Measurements from ENCODE around the gene LSP1.

Gene LSP1

DNA sequence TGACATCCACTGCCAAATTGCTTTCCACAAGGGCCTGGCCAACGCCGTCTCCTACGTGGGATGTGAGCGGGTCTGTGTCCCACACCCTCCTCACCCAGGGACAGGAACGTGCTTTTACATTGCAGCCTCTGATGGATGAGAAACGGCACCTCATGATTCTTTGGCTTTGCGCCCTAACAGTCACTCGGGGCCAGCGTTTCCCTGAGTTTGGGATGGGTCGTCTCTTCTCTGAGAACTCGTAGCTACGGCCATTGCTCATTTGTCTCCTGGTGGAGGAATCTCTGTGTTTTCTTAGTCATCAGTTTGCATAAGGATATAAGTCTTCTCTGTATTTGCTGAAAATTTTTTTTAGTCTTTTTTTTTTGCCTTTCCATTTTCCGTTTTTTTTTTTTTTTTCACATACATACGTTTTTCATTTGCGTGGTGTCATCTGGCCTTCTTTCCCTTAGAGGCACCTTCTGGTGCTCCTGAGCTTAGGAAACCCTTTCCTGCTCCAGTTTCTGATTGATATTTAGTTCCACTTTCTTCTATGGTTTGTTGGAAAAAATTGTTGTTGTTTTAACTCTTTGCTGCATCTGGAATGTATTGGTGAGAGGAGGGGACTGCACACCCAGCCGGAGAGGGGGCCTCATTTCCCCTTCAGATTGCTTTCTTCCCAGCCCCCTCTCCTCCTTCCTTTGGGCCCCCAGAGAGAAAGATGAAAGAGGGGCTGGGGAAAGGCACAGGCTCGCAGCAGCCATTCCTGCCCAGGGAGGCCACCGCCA, 78.6 kb downstream of the LSP1 start:
- TF ChIP-seq MYC (IDR thresholded peaks at IDR 0.05; ENCODE audit: low read depth, low read length) (no peak), POLR2A (IDR thresholded peaks at IDR 0.05; ENCODE audit: extremely low read depth, insufficient read length) (no peak)
- TF ChIP-seq, protein P1, sequence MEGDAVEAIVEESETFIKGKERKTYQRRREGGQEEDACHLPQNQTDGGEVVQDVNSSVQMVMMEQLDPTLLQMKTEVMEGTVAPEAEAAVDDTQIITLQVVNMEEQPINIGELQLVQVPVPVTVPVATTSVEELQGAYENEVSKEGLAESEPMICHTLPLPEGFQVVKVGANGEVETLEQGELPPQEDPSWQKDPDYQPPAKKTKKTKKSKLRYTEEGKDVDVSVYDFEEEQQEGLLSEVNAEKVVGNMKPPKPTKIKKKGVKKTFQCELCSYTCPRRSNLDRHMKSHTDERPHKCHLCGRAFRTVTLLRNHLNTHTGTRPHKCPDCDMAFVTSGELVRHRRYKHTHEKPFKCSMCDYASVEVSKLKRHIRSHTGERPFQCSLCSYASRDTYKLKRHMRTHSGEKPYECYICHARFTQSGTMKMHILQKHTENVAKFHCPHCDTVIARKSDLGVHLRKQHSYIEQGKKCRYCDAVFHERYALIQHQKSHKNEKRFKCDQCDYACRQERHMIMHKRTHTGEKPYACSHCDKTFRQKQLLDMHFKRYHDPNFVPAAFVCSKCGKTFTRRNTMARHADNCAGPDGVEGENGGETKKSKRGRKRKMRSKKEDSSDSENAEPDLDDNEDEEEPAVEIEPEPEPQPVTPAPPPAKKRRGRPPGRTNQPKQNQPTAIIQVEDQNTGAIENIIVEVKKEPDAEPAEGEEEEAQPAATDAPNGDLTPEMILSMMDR (IDR thresholded peaks at IDR 0.05; ENCODE audit: low read depth, low read length): no peak
- TF ChIP-seq, protein P2, sequence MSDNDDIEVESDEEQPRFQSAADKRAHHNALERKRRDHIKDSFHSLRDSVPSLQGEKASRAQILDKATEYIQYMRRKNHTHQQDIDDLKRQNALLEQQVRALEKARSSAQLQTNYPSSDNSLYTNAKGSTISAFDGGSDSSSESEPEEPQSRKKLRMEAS (IDR thresholded peaks at IDR 0.05; ENCODE audit: low read depth, low read length): no peak
- no peak overlapping the region for H3K4me3 ChIP-seq (ENCODE audit: low read depth, low read length)
- no peak for DNase-seq (ENCODE audit: low read depth)

DNA sequence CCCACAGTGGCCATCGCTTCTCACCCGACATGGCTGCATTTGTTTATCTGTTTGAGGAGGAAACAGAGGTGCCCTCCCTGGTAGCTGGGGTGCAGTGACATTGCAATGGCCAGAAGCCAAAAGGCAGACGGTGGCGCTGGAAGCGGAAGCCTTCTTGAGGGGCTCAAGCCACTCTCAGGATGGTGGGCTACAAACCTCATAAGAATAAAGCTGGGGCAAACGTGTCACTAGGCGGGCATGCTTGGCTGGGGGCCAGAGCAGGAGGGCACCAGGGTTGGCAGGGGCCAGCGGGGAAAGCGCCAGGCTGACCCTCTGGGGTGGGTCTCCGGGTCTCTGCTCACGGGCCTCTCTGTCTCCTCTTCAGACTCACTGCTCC, 79.2 kb downstream of the LSP1 start:
- TF ChIP-seq MYC (IDR thresholded peaks at IDR 0.05; ENCODE audit: low read depth, low read length) (no peak), POLR2A (IDR thresholded peaks at IDR 0.05; ENCODE audit: extremely low read depth, insufficient read length) (no peak)
- TF ChIP-seq, protein P2 (IDR thresholded peaks at IDR 0.05; ENCODE audit: low read depth, low read length): no peak
- TF ChIP-seq, protein P1 (IDR thresholded peaks at IDR 0.05; ENCODE audit: low read depth, low read length): no peak
- no peak overlapping the region for H3K4me3 ChIP-seq (ENCODE audit: low read depth, low read length)
- DNase-seq (ENCODE audit: low read depth): no peak

DNA sequence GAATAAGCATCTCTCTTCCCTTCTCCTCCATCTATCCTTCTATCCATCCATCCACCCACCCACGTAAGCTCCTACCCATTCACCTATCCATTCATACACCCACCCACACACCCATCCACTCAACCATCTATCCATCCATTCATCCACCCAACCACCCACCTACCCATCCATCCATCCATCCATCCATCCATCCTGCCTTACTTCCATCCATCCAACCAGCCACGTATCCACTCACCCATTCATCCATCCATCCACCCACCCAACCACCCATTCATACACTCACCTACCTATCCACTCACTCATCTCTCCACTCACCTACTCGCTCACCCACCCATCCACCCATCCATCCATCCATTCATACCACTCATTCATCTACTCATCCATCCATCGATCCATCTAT, 79.8 kb downstream of the LSP1 start:
- DNase-seq (ENCODE audit: low read depth): no peak
- no peak for TF ChIP-seq POLR2A (IDR thresholded peaks at IDR 0.05; ENCODE audit: extremely low read depth, insufficient read length)
- TF ChIP-seq MYC (IDR thresholded peaks at IDR 0.05; ENCODE audit: low read depth, low read length): no peak
- no peak overlapping the region for H3K4me3 ChIP-seq (ENCODE audit: low read depth, low read length)

DNA sequence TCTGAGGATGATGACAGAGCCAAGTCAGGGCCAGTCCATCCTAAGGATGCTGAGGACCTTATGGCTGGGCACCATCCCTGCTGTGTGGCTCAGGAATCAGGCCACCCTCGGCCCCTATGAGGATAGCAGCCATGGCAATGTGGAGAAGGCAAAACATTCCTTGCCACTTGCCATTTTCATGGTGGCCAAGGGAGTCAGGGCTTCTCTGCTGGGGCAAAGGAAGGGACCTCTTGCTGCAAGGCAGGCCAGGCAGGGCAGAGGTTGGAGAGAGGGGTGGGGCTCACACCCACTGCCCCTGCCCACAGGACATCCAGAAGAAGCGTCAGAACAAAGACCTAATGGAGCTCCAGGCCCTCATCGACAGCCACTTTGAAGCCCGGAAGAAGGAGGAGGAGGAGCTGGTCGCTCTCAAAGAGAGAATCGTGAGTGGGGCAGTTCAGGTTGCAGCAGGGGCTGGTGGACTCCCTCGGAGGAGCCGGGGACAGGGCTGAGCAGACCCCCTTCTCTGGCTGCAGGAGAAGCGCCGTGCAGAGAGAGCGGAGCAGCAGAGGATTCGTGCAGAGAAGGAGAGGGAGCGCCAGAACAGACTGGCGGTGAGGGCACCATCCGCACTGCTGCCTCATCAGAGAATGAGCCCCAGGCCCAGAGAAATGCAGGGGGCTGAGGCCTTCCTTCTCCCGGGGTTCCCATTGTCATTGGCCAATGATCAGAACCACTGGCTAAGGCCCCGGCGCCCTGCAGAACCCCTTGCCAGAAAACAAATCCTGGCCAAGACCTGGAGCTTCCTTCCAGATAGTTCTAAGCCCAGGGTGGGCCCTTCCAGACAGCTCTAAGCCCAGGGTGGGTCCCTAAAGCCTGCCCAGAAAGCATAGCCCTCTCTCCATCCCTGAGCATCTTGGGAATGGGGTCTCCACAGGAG, 80.8 kb downstream of the LSP1 start:
- TF ChIP-seq POLR2A (IDR thresholded peaks at IDR 0.05; ENCODE audit: extremely low read depth, insufficient read length) (no peak), MYC (IDR thresholded peaks at IDR 0.05; ENCODE audit: low read depth, low read length) (no peak)
- TF ChIP-seq, protein P2 (IDR thresholded peaks at IDR 0.05; ENCODE audit: low read depth, low read length): no peak
- TF ChIP-seq, protein P1 (IDR thresholded peaks at IDR 0.05; ENCODE audit: low read depth, low read length): no peak
- DNase-seq (ENCODE audit: low read depth): no peak
- H3K4me3 ChIP-seq (ENCODE audit: low read depth, low read length): no peak overlapping the region

DNA sequence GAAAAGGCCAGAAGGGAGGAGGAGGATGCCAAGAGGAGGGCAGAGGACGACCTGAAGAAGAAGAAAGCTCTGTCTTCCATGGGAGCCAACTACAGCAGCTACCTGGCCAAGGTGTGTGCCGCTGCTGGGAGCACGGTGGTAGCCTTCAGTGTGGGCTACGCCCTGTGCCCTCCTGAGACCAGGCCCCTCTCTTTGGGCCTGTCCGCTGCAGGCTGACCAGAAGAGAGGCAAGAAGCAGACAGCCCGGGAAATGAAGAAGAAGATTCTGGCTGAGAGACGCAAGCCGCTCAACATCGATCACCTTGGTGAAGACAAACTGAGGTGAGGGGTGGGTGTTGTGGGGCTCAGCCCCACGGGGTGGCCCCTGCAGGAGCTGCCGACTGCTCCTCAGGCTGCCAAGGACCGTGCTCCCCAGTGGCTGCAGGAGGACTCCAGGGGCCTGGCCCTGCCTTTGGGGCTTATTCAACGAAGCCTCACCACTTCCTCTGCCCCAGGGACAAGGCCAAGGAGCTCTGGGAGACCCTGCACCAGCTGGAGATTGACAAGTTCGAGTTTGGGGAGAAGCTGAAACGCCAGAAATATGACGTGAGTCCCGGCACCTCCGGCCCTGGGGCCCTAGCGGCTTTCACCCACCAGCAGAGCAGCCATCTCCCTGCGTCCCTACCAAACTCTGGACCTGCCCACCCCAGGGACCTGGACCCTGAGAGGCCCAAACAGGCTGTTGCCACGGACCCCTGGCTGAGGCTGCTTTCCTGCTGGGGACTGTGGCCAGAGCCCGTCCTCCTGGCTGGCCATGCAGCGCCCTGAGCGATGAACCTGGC, 81.7 kb downstream of the LSP1 start:
- TF ChIP-seq, protein P1 (IDR thresholded peaks at IDR 0.05; ENCODE audit: low read depth, low read length): no peak
- no peak for TF ChIP-seq MYC (IDR thresholded peaks at IDR 0.05; ENCODE audit: low read depth, low read length)
- no peak for TF ChIP-seq POLR2A (IDR thresholded peaks at IDR 0.05; ENCODE audit: extremely low read depth, insufficient read length)
- TF ChIP-seq, protein P2 (IDR thresholded peaks at IDR 0.05; ENCODE audit: low read depth, low read length): no peak
- peak; percentile 30 for DNase-seq (ENCODE audit: low read depth)
- no peak overlapping the region for H3K4me3 ChIP-seq (ENCODE audit: low read depth, low read length)

Measured in NB4 (cell line).